ENCODE results near the gene LUC7L.

- no peak for TF ChIP-seq CTCF (IDR thresholded peaks at IDR 0.05; ENCODE audit: low read depth, low read length, poor library complexity, severe bottlenecking)
- TF ChIP-seq EZH2phosphoT487 (IDR thresholded peaks at IDR 0.05; ENCODE audit: borderline replicate concordance, low read length), result no peak
Measured at GRCh38 chr16:162271-162991, 66.8 kb downstream of the LUC7L start.

Measured in DOHH2 (cell line).